ENCODE measurements around the gene PTPRD. TPM values are rescaled to one million over a fixed set of nuclear protein-coding genes. Genes with fewer than 3 reads are reported as not detected.
A peak's percentile ranks its signal among the peaks of the same experiment; 100 is the strongest.
"Not testable (repeated sequence)": the region's sequence is repeated elsewhere in the genome, so short reads cannot be mapped to it uniquely, and the experiment has no call there.

The PTPRD gene
- total RNA-seq, 4 donors from 2014 or later, result 19.6 to 78.9 (median 45.6) TPM

DNA sequence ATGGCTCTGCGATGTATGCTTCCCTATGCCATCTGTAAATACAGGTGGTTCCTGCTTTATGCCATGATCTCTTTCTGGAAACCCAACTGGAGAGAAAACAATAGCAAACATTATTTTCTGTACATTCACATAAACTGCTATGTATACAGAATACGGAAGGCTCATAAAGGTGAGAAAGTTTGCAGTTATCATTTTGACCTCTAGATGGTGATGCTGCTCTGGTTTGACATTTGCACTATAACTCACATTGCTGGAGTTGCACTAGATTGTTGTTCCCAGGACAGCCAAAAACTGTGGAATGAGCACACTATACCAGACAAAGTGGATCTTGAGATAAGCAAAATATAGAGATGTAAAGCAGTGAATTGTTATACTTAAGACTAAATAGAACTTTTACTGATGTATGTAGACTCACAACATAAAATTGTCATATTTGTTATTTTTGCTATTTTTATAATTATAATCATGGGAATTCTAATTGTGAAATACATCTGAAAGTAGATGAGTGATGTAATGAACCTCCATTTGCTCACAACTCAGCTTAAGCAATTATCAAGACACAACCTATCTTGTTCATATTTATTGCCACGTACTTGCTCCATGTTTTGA lies 246.5 kb downstream of the PTPRD start:
- WGBS, 2 donors, result 37 to 39% methylated on average over 3 of the region's 3 CpGs
- H3K36me3 ChIP-seq, result no peaks in the 10 kb centered on the region
- no peak overlapping the region for H3K4me3 ChIP-seq (replicated peaks in 1 of 3)
- no peak for DNase-seq
- no peaks in the 10 kb centered on the region for H3K4me1 ChIP-seq
- H3K27me3 ChIP-seq, result no peaks in the 10 kb centered on the region
- no peaks in the 10 kb centered on the region for H3K9me3 ChIP-seq
- TF ChIP-seq, protein P1, sequence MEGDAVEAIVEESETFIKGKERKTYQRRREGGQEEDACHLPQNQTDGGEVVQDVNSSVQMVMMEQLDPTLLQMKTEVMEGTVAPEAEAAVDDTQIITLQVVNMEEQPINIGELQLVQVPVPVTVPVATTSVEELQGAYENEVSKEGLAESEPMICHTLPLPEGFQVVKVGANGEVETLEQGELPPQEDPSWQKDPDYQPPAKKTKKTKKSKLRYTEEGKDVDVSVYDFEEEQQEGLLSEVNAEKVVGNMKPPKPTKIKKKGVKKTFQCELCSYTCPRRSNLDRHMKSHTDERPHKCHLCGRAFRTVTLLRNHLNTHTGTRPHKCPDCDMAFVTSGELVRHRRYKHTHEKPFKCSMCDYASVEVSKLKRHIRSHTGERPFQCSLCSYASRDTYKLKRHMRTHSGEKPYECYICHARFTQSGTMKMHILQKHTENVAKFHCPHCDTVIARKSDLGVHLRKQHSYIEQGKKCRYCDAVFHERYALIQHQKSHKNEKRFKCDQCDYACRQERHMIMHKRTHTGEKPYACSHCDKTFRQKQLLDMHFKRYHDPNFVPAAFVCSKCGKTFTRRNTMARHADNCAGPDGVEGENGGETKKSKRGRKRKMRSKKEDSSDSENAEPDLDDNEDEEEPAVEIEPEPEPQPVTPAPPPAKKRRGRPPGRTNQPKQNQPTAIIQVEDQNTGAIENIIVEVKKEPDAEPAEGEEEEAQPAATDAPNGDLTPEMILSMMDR (IDR thresholded peaks at IDR 0.05), result peak in 3 of 6 experiments; percentile 50 to 66 (median 63)
- TF ChIP-seq POLR2A (IDR thresholded peaks at IDR 0.05), result no peak
- intact Hi-C loops (cut with DNase I), result no loop called here
- no peak overlapping the region for H3K27ac ChIP-seq

DNA sequence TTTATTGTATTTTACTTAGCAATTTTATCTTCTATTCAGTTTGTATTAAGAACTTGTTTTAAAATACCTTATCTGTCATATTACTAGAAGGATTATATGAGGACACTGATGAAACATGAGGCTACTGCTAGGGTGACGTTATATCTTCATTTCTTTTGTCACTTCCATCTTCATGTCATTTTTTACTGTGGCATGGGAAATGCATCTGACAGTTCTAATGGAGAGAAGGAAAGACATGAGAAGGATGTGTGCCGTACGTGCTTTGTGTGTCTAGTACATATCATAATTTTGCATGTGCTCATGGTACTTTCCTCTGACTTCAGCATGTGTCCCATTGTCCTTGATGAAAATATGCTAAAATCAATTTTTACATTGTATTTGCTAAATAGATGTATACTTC lies 258.2 kb downstream of the PTPRD start:
- Histone ChIP-seq H3K36me3 (no peaks in the 10 kb centered on the region), H3K4me3 (replicated peaks in 1 of 3) (no peak overlapping the region), H3K27ac (no peak overlapping the region), H3K4me1 (no peaks in the 10 kb centered on the region), H3K27me3 (no peaks in the 10 kb centered on the region), H3K9me3 (no peaks in the 10 kb centered on the region)
- TF ChIP-seq POLR2A (IDR thresholded peaks at IDR 0.05), result no peak
- TF ChIP-seq, protein P1 (IDR thresholded peaks at IDR 0.05), result no peak
- intact Hi-C loops (cut with DNase I), result no loop called here
- no peak for DNase-seq
- 88 to 89% methylated on average over 3 of the region's 3 CpGs for WGBS, 2 donors

DNA sequence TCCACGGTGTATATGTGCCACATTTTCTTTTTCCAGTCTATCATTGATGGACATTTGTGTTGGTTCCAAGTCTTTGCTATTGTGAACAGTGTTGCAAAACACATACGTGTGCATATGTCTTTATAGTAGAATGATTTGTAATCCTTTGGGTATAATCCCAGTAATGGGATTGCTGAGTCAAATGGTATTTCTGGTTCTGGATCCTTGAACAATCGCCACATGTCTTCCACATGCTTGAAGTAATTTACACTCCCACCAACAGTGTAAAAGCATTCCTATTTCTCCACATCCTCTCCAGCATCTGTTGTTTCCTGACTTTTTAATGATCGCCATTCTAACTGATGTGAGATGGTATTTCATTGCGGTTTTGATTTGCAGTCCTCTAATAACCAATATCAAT lies 267.2 kb downstream of the PTPRD start:
- H3K36me3 ChIP-seq; DNase-seq; H3K9me3 ChIP-seq; H3K27ac ChIP-seq; H3K4me1 ChIP-seq; H3K4me3 ChIP-seq (replicated peaks in 1 of 3); H3K27me3 ChIP-seq; intact Hi-C loops (cut with DNase I): not testable (repeated sequence)
- 74 to 76% methylated on average over 5 of the region's 5 CpGs for WGBS, 2 donors

DNA sequence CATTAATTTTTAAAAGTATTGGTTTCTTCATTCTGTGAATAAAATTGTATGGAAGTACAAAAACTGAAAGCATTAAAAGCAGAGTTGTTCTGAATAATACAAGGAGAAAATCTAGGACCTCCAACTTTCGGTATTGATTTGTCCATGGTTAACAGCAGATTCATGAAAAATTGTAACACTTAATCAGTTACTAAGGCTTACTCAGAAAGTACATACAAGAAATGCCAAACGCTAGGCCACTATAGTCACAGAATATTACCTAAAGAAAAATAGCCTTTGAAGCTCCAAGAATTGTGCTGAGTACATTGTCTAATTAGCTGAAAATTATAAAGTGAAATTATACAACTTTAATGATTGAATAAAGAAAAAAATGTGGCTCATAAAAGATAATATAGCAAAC lies 271.7 kb downstream of the PTPRD start:
- Histone ChIP-seq H3K4me3 (replicated peaks in 1 of 3) (no peak overlapping the region), H3K36me3 (no peaks in the 10 kb centered on the region), H3K27me3 (no peaks in the 10 kb centered on the region), H3K9me3 (no peaks in the 10 kb centered on the region), H3K27ac (no peak overlapping the region), H3K4me1 (no peaks in the 10 kb centered on the region)
- DNase-seq, result no peak
- intact Hi-C loops (cut with DNase I), result no loop called here
- no peak for TF ChIP-seq POLR2A (IDR thresholded peaks at IDR 0.05)
- TF ChIP-seq, protein P1 (IDR thresholded peaks at IDR 0.05), result no peak
- 94 to 96% methylated on average over 2 of the region's 2 CpGs for WGBS, 2 donors

DNA sequence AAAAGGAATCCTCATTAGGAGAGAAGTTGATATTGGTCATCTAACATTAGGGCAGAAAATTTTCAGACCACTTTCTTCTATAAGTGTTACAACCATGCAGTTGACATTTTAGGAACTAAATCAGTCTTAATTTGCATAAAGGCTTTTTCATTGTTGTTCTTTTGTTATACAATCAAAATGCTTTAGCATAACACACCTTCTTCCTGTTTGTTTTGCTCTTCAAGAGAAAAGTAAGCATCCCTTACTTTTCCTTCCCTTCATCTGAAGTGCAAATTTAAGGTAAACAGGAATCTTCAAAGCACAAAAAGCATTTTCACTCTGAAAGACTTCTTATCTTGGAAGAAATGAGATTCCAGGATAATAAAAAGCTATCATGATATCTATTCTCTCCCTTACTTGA lies 273.6 kb downstream of the PTPRD start:
- no peaks in the 10 kb centered on the region for H3K9me3 ChIP-seq
- H3K27ac ChIP-seq, result no peak overlapping the region
- no peak for TF ChIP-seq POLR2A (IDR thresholded peaks at IDR 0.05)
- TF ChIP-seq, protein P1 (IDR thresholded peaks at IDR 0.05), result no peak
- H3K4me1 ChIP-seq, result no peaks in the 10 kb centered on the region
- H3K27me3 ChIP-seq, result no peaks in the 10 kb centered on the region
- no peak for DNase-seq
- H3K36me3 ChIP-seq, result no peaks in the 10 kb centered on the region
- intact Hi-C loops (cut with DNase I), result no loop called here
- H3K4me3 ChIP-seq (replicated peaks in 1 of 3), result no peak overlapping the region

DNA sequence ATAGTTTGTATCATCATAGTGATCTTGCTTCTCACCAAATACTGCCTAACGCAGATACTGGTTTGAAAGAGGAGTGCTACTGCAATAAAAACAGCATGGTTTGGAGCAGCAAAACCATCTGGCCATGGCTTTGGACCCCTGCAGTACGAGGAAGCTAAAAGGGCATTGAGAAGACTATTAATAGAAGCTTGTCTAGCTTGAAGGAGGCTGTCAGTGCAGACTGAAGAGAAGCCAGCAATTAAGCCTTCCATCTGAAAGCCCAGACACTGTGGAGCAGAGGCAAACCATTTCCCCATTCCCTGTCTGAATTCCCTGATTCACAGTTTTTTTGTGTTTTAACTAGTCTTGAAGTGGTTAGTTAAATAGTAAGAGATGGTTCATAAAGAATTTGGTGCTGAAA lies 281.6 kb downstream of the PTPRD start:
- TF ChIP-seq, protein P1 (IDR thresholded peaks at IDR 0.05), result no peak
- TF ChIP-seq POLR2A (IDR thresholded peaks at IDR 0.05), result no peak
- Histone ChIP-seq H3K4me1 (no peaks in the 10 kb centered on the region), H3K9me3 (no peaks in the 10 kb centered on the region), H3K27me3 (no peaks in the 10 kb centered on the region), H3K4me3 (replicated peaks in 1 of 3) (no peak overlapping the region), H3K27ac (no peak overlapping the region), H3K36me3 (no peaks in the 10 kb centered on the region)
- 55 to 59% methylated on average over 2 of the region's 2 CpGs for WGBS, 2 donors
- no peak for DNase-seq
- intact Hi-C loops (cut with DNase I), result no loop called here

Measured in thyroid gland (tissue), 4 donors.